Endothelial cell (in vitro differentiated cells): ENCODE results near the gene PPP4C. TPM values are rescaled to one million over a fixed set of nuclear protein-coding genes. Genes with fewer than 3 reads are reported as not detected.
"Not testable (repeated sequence)": the region's sequence is repeated elsewhere in the genome, so short reads cannot be mapped to it uniquely, and the experiment has no call there.

Source experiments
- DNase-seq: peaks from one replicate; pipeline ENCODE4 v3.0.0; 2021; ENCODE audit warnings: low spot score
- H3K27ac Mint-ChIP-seq: one replicate; pipeline ENCODE4 v1.8.0; 2021; ENCODE audit warnings: mixed read lengths, inconsistent platforms; ENCODE audit not compliant: unreplicated experiment
- H3K27me3 Mint-ChIP-seq: one replicate; pipeline ENCODE4 v1.8.0; 2021; ENCODE audit warnings: mild to moderate bottlenecking, moderate library complexity, mixed read lengths, inconsistent platforms; ENCODE audit not compliant: unreplicated experiment
- H3K36me3 Mint-ChIP-seq: one replicate; pipeline ENCODE4 v1.8.0; 2021; ENCODE audit warnings: mild to moderate bottlenecking, low read depth, mixed read lengths, inconsistent platforms; ENCODE audit not compliant: unreplicated experiment
- H3K4me1 Mint-ChIP-seq: one replicate; pipeline ENCODE4 v1.8.0; 2021; ENCODE audit warnings: mild to moderate bottlenecking, mixed read lengths, inconsistent platforms; ENCODE audit not compliant: unreplicated experiment
- H3K4me3 Mint-ChIP-seq: one replicate; pipeline ENCODE4 v1.8.0; 2021; ENCODE audit warnings: mild to moderate bottlenecking, mixed read lengths, inconsistent platforms; ENCODE audit not compliant: unreplicated experiment
- H3K9me3 Mint-ChIP-seq: one replicate; pipeline ENCODE4 v1.8.0; 2021; ENCODE audit warnings: mixed read lengths, inconsistent platforms; ENCODE audit not compliant: unreplicated experiment
- total RNA-seq: library from RNA; stranded (reverse); fragmentation: NEBNext Ultra II Directional; extraction: Animal tissue kit (Norgen Biotek cat#: 25700); gene quantifications from one replicate; pipeline ENCODE4 v1.2.1, GENCODE V29; 2021; ENCODE audit not compliant: unreplicated experiment
- TF ChIP-seq, protein P1 (sequence below): fragments of 200-600 bp; sonication (generic); IDR thresholded peaks from one replicate; pipeline ENCODE4 v1.5.0; 2021; ENCODE audit warnings: antibody characterized with exemption; ENCODE audit not compliant: unreplicated experiment

The PPP4C gene
- total RNA-seq, 1 donor from 2014 or later, result 191 TPM

DNA sequence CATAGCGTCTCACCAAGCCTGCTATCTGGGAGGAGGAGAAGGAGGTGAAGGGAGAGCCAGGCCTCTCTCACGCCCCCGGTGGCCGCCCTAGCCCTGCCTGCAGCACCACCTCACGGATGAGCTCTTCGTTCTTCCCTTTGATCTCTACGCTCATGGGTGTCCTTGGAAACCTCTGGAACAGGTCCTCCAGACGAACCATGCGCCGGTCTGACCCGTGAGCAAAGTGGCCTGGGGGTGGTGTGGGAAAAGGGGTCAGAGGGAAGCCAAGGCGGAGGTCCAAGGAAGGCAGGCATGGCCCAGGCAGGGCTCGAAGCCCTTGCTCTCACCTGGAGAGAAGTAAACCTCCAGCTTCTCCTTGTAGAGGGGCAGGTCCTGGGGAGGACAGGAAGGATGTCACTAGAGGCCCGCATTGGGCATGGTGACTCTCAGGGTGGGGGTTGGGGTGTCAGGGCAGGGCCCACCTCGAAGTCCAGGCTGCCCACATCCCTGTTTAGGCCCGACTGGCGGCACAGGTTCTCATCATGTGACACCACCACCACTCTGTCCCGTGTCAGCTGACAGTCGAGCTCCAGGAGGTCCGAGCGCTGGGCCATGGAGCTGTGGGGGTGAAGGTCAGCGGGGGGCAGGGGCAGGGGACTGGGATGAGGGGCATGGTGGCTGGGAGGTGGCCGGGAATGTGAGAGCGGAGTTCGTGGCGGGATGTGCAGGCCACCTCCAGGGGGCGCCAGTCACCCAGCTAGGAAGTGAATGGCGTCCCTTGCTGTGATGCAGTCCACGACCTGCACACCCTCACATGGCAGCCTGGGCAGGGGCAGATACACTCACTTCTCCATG lies 36.6 kb downstream of the PPP4C start:
- Mint-ChIP-seq H3K4me3 (no peak overlapping the region), H3K27me3 (peaks cover 5% of the 10 kb centered on the region), H3K9me3 (no peaks in the 10 kb centered on the region), H3K36me3 (peaks cover 16% of the 10 kb centered on the region), H3K4me1 (no peaks in the 10 kb centered on the region), H3K27ac (peak overlapping the region; percentile 61)
- DNase-seq, result peak; percentile 75
- TF ChIP-seq, protein P1, sequence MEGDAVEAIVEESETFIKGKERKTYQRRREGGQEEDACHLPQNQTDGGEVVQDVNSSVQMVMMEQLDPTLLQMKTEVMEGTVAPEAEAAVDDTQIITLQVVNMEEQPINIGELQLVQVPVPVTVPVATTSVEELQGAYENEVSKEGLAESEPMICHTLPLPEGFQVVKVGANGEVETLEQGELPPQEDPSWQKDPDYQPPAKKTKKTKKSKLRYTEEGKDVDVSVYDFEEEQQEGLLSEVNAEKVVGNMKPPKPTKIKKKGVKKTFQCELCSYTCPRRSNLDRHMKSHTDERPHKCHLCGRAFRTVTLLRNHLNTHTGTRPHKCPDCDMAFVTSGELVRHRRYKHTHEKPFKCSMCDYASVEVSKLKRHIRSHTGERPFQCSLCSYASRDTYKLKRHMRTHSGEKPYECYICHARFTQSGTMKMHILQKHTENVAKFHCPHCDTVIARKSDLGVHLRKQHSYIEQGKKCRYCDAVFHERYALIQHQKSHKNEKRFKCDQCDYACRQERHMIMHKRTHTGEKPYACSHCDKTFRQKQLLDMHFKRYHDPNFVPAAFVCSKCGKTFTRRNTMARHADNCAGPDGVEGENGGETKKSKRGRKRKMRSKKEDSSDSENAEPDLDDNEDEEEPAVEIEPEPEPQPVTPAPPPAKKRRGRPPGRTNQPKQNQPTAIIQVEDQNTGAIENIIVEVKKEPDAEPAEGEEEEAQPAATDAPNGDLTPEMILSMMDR, result peak; percentile 75

DNA sequence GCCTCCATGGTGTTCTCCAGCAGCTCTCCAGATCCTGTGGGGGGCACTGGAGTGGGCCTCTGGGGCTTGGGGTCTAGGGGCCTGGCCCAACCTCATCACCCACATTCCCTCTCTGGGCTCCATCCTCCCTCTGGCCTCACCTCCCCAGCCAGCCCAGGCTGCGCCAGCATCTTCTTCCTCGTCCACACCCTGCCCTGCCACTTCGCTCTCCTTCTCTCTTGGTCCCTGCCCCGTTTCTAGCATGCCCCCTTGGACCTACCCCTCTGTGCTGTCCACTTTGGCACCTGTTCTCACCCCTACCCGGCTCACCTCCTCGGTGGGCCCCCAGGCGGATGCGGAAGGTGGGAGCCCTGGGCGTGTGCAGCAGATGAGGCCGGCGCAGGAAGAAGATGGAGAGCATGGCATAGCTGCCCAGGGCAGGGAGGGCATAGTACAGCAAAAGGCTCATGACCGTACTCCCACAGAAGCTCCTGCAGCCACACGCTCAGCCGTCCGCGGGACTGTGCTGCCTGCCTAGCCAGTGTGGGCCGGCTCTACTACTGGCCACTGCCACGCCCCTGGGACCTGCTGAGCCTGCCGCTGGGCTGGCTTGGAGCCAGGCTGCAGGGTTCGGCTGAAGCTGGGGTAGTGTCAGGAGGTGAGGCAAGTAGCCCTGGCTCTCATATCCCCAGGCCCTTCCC lies 37.4 kb downstream of the PPP4C start, which contains the start of gene GDPD3:
TSS of gene GDPD3 (minus strand) at position 507 of the 680 bp plus-strand sequence. CDS start at position 448, 59 bp downstream.
- Mint-ChIP-seq H3K9me3 (no peaks in the 10 kb centered on the region), H3K27me3 (peaks cover 5% of the 10 kb centered on the region), H3K4me1 (no peaks in the 10 kb centered on the region), H3K36me3 (peaks cover 12% of the 10 kb centered on the region), H3K4me3 (no peak within 1 kb of the TSS), H3K27ac (no peak within 1 kb of the TSS)
- DNase-seq, result no peak
- TF ChIP-seq, protein P1, result no peak

DNA sequence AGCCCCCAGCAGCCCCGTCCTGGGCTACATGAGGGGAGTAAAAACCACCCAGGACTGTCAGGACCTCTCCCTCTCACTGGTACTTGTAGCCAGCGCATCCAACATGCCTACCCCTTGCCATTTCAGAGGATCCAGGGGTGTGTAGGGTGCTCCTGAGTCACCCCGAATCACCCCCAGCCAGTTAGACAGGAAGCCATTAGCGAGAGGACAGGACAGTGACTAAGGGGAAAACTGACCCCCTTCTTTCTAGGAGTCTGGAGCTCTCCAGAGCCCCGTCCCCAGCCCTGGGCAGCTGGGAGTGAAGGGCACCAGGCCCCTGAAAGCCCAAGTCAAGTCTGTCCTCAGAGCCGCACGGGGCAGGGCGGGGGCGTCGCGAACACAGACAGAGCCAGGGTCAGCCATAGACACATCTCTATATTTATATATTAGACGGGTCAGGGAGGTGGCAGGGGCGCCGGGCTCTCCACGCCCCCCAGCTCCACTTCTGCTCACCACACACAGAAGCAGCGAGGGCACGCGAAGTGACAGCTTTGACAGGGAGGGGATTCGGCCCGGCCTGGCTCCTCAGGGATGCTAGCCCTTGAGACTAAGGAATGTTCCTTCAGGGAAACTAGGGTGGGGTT lies 38.0 kb downstream of the PPP4C start:
- Mint-ChIP-seq H3K4me3 (no peak overlapping the region), H3K4me1 (no peaks in the 10 kb centered on the region), H3K27me3 (peaks cover 5% of the 10 kb centered on the region), H3K36me3 (peaks cover 11% of the 10 kb centered on the region), H3K9me3 (no peaks in the 10 kb centered on the region), H3K27ac (no peak overlapping the region)
- DNase-seq, result no peak
- TF ChIP-seq, protein P1, result no peak

DNA sequence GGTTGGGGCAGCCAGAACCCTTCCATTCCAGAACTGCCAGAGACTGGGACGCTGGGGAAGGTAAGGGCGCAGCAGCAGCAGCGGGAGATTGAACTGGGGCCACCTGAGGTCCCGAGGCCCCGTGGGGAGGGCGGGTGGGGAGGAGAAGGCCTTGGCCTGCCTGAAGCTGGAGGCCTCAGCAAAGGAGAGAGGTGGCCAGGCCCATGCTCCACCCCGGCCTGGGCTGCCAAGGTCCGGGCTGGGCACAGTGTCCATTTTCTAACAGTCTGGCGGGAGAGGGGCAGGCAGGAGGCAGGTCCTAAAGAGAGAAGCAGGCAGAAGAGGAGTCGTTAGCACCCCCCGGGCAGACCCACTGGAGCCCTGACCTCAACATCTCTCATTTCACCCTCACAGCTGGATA lies 38.6 kb downstream of the PPP4C start:
- no peak for DNase-seq
- Mint-ChIP-seq H3K4me3 (no peak overlapping the region), H3K27me3 (peaks cover 6% of the 10 kb centered on the region), H3K36me3 (peaks cover 15% of the 10 kb centered on the region), H3K9me3 (no peaks in the 10 kb centered on the region), H3K4me1 (no peaks in the 10 kb centered on the region), H3K27ac (no peak overlapping the region)
- TF ChIP-seq, protein P1, result no peak

DNA sequence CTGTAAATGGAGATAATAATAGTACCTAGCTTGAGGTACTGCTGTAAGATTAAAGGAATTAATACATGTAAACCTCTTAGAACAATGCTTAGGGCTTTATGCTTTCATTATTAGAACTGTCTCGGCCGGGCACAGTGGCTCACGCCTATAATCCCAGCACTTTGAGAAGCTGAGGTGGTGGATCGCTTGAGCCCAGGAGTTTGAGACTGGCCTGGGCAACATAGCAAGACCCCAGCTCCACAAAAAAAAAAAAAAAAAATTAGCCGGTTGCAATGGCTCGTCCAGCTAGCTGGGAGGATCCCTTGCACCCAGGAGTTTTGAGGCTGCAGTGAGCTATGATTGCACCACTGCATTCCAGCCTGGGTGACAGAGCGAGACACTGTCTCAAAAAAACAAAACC lies 39.0 kb downstream of the PPP4C start:
- not testable (repeated sequence) for H3K27me3 Mint-ChIP-seq, H3K4me1 Mint-ChIP-seq
- peaks cover 16% of the 10 kb centered on the region for H3K36me3 Mint-ChIP-seq

More for the DNA sequence above, 39.0 kb downstream of the PPP4C start:
- not testable (repeated sequence) for H3K4me3 Mint-ChIP-seq, H3K9me3 Mint-ChIP-seq, DNase-seq, H3K27ac Mint-ChIP-seq
